Gastroesophageal sphincter (tissue), 4 donors: ENCODE measurements around the gene CNTNAP2. TPM values are rescaled to one million over a fixed set of nuclear protein-coding genes. Genes with fewer than 3 reads are reported as not detected.

Source experiments
- ATAC-seq: fragments of 150-250 bp; one replicate; pipeline ENCODE4 v1.9.1; 2016; ENCODE audit warnings: mild to moderate bottlenecking, moderate library complexity
- H3K27ac ChIP-seq, 4 donors: fragments of 200-600 bp; sonication (generic) in 3 of 4; 1 replicate in 3 of 4; 2 replicates in 1 of 4; pipeline ENCODE4 v1.5.1; 2016 to 2019
- H3K27me3 ChIP-seq: fragments of 200-600 bp; sonication (generic); one replicate; pipeline ENCODE4 v1.5.1; 2019
- H3K36me3 ChIP-seq, 2 donors: fragments of 200-600 bp; sonication (generic); one replicate each; pipeline ENCODE4 v1.5.1; 2019; ENCODE audit warnings: control low read depth in 1 of 2
- H3K4me1 ChIP-seq, 3 donors: fragments of 200-600 bp; sonication (generic); 1 replicate in 2 of 3; 2 replicates in 1 of 3; pipeline ENCODE4 v1.5.1; 2016 to 2019; ENCODE audit warnings: control low read depth in 2 of 3
- H3K4me3 ChIP-seq, 2 donors: fragments of 200-600 bp; sonication (generic); one replicate each; pipeline ENCODE4 v1.5.1; 2019; ENCODE audit warnings: mild to moderate bottlenecking in 1 of 2, moderate library complexity in 1 of 2
- H3K9me3 ChIP-seq, 3 donors: fragments of 200-600 bp; sonication (generic); one replicate each; pipeline ENCODE4 v1.5.1; 2017 to 2019; ENCODE audit warnings: control low read depth in 2 of 3
- CTCF ChIP-seq, 4 experiments: fragments of 200-600 bp in 2 of 4; fragments of 450-650 bp in 2 of 4; sonication (generic) in 1 of 4; IDR thresholded peaks; one replicate each; pipeline ENCODE4 v1.5.1; 2017 to 2019; ENCODE audit warnings: antibody characterized with exemption in 4 of 4, mild to moderate bottlenecking in 2 of 4, moderate library complexity in 2 of 4
- EP300 ChIP-seq: sonication (generic); formaldehyde crosslinking; IDR thresholded peaks from one replicate; pipeline ENCODE4 v1.6.1; 2017; ENCODE audit warnings: antibody characterized with exemption, mild to moderate bottlenecking
- POLR2A ChIP-seq, 2 donors: fragments of 450-650 bp; IDR thresholded peaks; one replicate each; pipeline ENCODE4 v1.6.1; 2017; ENCODE audit warnings: antibody characterized with exemption in 2 of 2, mild to moderate bottlenecking in 2 of 2, moderate library complexity in 1 of 2
- POLR2AphosphoS5 ChIP-seq: sonication (generic); formaldehyde crosslinking; IDR thresholded peaks from one replicate; pipeline ENCODE4 v1.6.1; 2017; ENCODE audit warnings: antibody characterized with exemption
- WGBS, 2 donors: methylation state at CpG; one replicate each; pipeline ENCODE4 v1.1.5; 2018; ENCODE audit warnings: low coverage in 1 of 2; 5-methylcytosine and 5-hydroxymethylcytosine counted together
- total RNA-seq, 4 donors: library from RNA; depleted of rRNA; stranded (reverse); fragments of >200 nt; gene quantifications; one replicate each; pipeline ENCODE4 v1.1.0, GENCODE V29; 2016

The CNTNAP2 gene
- total RNA-seq, 4 donors from 2014 or later = 1.5 to 8.9 (median 3.2) TPM

DNA sequence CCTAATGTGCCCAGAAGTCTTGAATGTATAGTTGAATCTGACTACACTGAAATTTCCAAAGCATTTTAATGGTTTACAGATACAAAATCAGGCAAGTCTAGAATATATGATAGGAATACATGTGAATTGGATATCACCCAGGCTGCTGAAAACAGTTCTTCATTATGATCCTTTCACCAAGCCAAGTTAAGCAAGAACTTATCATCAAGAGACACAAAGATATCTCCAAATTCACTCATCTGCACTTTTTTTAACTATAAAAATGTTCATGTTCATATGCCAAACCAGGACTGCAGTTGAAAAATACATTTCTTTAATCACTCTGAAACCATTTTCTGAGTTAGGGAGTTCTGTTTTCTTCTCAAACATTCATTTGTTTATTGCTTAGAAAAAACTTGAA, 2061.4 kb downstream of the CNTNAP2 start:
- TF ChIP-seq POLR2A (IDR thresholded peaks at IDR 0.05) (no peak), CTCF (IDR thresholded peaks at IDR 0.05) (no peak), EP300 (no peak), POLR2AphosphoS5 (no peak)
- Histone ChIP-seq H3K27me3 (no peaks in the 10 kb centered on the region), H3K9me3 (no peaks in the 10 kb centered on the region)

GRCh38 chr7:148180075-148180474, 2063.5 kb downstream of the CNTNAP2 start:
- ATAC-seq = no peak
- no peak overlapping the region for H3K27ac ChIP-seq
- no peaks in the 10 kb centered on the region for H3K9me3 ChIP-seq
- TF ChIP-seq POLR2A (IDR thresholded peaks at IDR 0.05) (no peak), POLR2AphosphoS5 (no peak), CTCF (IDR thresholded peaks at IDR 0.05) (no peak), EP300 (no peak)
- no peaks in the 10 kb centered on the region for H3K27me3 ChIP-seq
- H3K4me3 ChIP-seq = no peak overlapping the region
- H3K4me1 ChIP-seq = peaks cover 0 to 6% (median 0%) of the 10 kb centered on the region in 3 donors
- H3K36me3 ChIP-seq = no peaks in the 10 kb centered on the region

More for the DNA sequence above, 2061.4 kb downstream of the CNTNAP2 start:
- Histone ChIP-seq H3K36me3 (no peaks in the 10 kb centered on the region), H3K4me1 (no peaks in the 10 kb centered on the region), H3K27ac (no peak overlapping the region), H3K4me3 (no peak overlapping the region)
- no peak for ATAC-seq

DNA sequence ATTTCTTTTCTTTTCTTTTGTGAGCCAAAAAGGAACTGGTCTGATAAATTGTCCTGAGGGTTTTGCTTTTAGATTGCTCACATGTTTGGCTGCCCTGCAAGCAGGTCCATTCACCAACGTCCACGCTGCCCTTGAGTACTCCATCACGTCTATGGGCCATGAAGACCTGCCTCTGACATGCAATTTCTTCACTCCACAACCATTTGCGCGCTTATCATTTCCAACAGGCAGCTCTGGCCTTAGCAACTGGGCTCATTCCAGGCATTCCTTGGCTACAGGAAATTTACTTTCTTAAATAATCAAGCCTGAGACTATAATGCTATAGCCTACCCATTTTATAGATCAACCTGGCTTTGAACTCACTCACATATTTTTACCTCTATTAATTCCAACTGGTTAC, 2065.7 kb downstream of the CNTNAP2 start:
- Histone ChIP-seq H3K4me1 (peaks cover 0 to 9% (median 0%) of the 10 kb centered on the region in 3 donors), H3K27ac (no peak overlapping the region), H3K36me3 (no peaks in the 10 kb centered on the region), H3K9me3 (no peaks in the 10 kb centered on the region), H3K27me3 (no peaks in the 10 kb centered on the region), H3K4me3 (no peak overlapping the region)
- 26 to 36% methylated on average over 2 to 4 of the region's 5 CpGs for WGBS, 2 donors
- no peak for ATAC-seq
- no peak for TF ChIP-seq POLR2A (IDR thresholded peaks at IDR 0.05)
- TF ChIP-seq CTCF (IDR thresholded peaks at IDR 0.05) = no peak
- TF ChIP-seq EP300 = no peak
- TF ChIP-seq POLR2AphosphoS5 = no peak

DNA sequence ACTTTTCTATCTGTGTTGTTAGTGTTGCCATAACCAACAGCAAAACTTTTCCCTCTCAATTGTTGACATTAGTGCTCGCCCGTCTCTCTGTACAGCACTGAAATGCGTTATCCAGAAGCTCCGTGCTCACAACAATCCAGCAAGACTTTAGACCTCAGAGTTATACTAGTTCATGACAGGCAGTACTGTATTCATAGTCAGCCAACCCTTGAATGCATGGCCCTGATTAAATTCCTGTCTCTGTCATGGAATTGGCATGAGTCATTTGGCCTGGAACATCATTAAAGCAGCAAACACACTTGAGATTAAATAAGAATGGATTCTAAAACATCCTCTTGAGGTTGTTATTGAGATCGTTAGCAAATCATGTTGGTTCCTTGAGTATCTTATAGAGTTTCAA, 2068.4 kb downstream of the CNTNAP2 start:
- Histone ChIP-seq H3K9me3 (no peaks in the 10 kb centered on the region), H3K27me3 (no peaks in the 10 kb centered on the region), H3K27ac (no peak overlapping the region), H3K4me3 (no peak overlapping the region), H3K4me1 (peaks cover 0 to 9% (median 0%) of the 10 kb centered on the region in 3 donors), H3K36me3 (no peaks in the 10 kb centered on the region)
- 11 to 25% methylated on average over 5 of the region's 5 CpGs for WGBS, 2 donors
- no peak for ATAC-seq
- TF ChIP-seq POLR2A (IDR thresholded peaks at IDR 0.05) = no peak

- Histone ChIP-seq H3K9me3 (no peaks in the 10 kb centered on the region), H3K36me3 (no peaks in the 10 kb centered on the region), H3K4me3 (no peak overlapping the region), H3K27me3 (no peaks in the 10 kb centered on the region), H3K27ac (no peak overlapping the region), H3K4me1 (peaks cover 0 to 9% (median 0%) of the 10 kb centered on the region in 3 donors)
- TF ChIP-seq POLR2A (IDR thresholded peaks at IDR 0.05) (no peak), CTCF (IDR thresholded peaks at IDR 0.05) (no peak), EP300 (no peak), POLR2AphosphoS5 (no peak)
- no peak for ATAC-seq
- 51 to 64% methylated on average over 6 of the region's 6 CpGs for WGBS, 2 donors
Measured at GRCh38 chr7:148187471-148187870, 2070.9 kb downstream of the CNTNAP2 start.
